GM23338 (cell line): Measurements from ENCODE around the gene RINT1.

Source experiments
- CREB1 ChIP-seq: fragments of 250-450 bp; sonication (Bioruptor Pico); IDR thresholded peaks from 2 replicates; pipeline ENCODE4 v1.5.0; 2020; ENCODE audit warnings: low read depth, mild to moderate bottlenecking, moderate library complexity
- EZH2 ChIP-seq: fragments of 200-600 bp; sonication (generic); IDR thresholded peaks from one replicate; pipeline ENCODE4 v1.8.0; 2017; ENCODE audit warnings: antibody characterized with exemption, mild to moderate bottlenecking, low read depth; ENCODE audit not compliant: unreplicated experiment
- EZH2phosphoT487 ChIP-seq: fragments of 200-600 bp; sonication (generic); IDR thresholded peaks from one replicate; pipeline ENCODE4 v1.8.1; 2018; ENCODE audit warnings: antibody characterized with exemption; ENCODE audit not compliant: unreplicated experiment
- JUNB ChIP-seq: IDR thresholded peaks from one replicate; pipeline ENCODE4 v1.6.1; 2016; ENCODE audit warnings: antibody characterized with exemption; ENCODE audit not compliant: unreplicated experiment
- NANOG ChIP-seq: IDR thresholded peaks from 2 replicates; pipeline ENCODE4 v1.6.1; 2016; ENCODE audit warnings: antibody characterized with exemption, borderline replicate concordance
- POLR2AphosphoS5 ChIP-seq: IDR thresholded peaks from 2 replicates; pipeline ENCODE4 v1.6.1; 2016; ENCODE audit warnings: antibody characterized with exemption, low read depth
- TF ChIP-seq, protein P1 (sequence below), 2 experiments: fragments of 200-600 bp in 1 of 2; sonication (generic) in 1 of 2; conservative IDR thresholded peaks; 2 replicates each; pipeline versions ENCODE4 v1.5.1 to v1.6.1; 2016 to 2017; ENCODE audit warnings: antibody characterized with exemption in 2 of 2, low read depth in 2 of 2, mild to moderate bottlenecking in 2 of 2, moderate library complexity in 1 of 2

DNA sequence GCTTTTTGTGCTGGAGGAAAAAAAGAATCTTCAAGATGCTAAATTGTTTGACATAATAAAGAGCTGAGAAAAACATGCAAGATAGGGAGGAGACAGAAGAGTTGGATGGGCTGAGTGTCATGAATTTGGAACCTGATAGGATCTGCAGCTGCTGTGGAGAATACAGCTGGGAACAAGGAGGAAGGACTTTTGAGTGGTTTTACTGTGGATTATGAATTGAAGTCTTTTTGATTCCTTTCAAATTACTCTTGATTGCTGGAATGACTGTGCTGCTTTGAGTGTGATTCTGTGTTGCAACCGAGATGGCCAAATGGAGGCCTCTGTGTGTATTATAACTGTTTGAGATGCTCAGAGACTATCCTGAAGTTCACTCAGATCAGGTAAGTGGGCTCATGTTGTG, 45.2 kb downstream of the RINT1 start:
- TF ChIP-seq POLR2AphosphoS5 (no peak), JUNB (no peak), EZH2 (no peak), EZH2phosphoT487 (no peak), CREB1 (no peak), NANOG (no peak)
- TF ChIP-seq, protein P1, sequence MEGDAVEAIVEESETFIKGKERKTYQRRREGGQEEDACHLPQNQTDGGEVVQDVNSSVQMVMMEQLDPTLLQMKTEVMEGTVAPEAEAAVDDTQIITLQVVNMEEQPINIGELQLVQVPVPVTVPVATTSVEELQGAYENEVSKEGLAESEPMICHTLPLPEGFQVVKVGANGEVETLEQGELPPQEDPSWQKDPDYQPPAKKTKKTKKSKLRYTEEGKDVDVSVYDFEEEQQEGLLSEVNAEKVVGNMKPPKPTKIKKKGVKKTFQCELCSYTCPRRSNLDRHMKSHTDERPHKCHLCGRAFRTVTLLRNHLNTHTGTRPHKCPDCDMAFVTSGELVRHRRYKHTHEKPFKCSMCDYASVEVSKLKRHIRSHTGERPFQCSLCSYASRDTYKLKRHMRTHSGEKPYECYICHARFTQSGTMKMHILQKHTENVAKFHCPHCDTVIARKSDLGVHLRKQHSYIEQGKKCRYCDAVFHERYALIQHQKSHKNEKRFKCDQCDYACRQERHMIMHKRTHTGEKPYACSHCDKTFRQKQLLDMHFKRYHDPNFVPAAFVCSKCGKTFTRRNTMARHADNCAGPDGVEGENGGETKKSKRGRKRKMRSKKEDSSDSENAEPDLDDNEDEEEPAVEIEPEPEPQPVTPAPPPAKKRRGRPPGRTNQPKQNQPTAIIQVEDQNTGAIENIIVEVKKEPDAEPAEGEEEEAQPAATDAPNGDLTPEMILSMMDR (conservative IDR thresholded peaks at IDR 0.05; ENCODE audit: low read depth in 2 of 2) = no peak
